Measurements from ENCODE around the gene NPW. TPM values are rescaled to one million over a fixed set of nuclear protein-coding genes. Genes with fewer than 3 reads are reported as not detected.
A peak's percentile ranks its signal among the peaks of the same experiment; 100 is the strongest.

NPW gene
- total and polyA plus RNA-seq, 9 of the 15 experiments (the other 6 are each of a cell fraction or from before 2014, with no cell fraction given) = 0.14 to 4.0 (median 2.6) TPM; not detected in 4

- CTCF ChIA-PET (ENCODE audit: low intra/inter-chr PET ratio) = no interaction called here
- WGBS (ENCODE audit: insufficient coverage, low coverage, missing lambda C conversion rate) = 79% methylated on average over 14 of the region's 16 CpGs
- POLR2A ChIA-PET = interaction anchor here (0.6 to 1.3 kb wide), 3 partner anchors 127 to 192 kb away, joined by 3 to 14 read pairs (median 6); partner anchors contain the start of gene TRAF7
- intact Hi-C loops (cut with micrococcal nuclease) (no loop called here), in situ Hi-C loops (cut with MboI) (no loop called here)
- Histone ChIP-seq H3K27ac (ENCODE audit: extremely low read depth, low read depth, low read length) (no peak overlapping the region), H3K9me1 (ENCODE audit: control insufficient read depth, insufficient read depth, low read length) (peaks cover 3% of the 10 kb centered on the region), H3K4me2 (ENCODE audit: insufficient read depth, low read length) (peak overlapping the region; percentile 69; the same call in 1 of the 2 replicates), H2AFZ (ENCODE audit: low read depth, low read length) (no peak overlapping the region), H3K79me2 (ENCODE audit: control insufficient read depth, insufficient read depth, low read length) (peaks cover 16% of the 10 kb centered on the region), H3K4me1 (replicated peaks in 1 of 2; ENCODE audit: control insufficient read depth in 2 of 2, insufficient read depth in 2 of 2, low read length in 2 of 2) (peaks cover 23 to 85% of the 10 kb centered on the region in 2 experiments; a peak in 4 of 5 replicates), H4K20me1 (replicated peaks; ENCODE audit: control insufficient read depth, insufficient read depth, low read length) (0 out of 2 replicates have a peak, but pooled peaks cover 7% of the 10 kb centered on the region), H3K27me3 (ENCODE audit: control insufficient read depth in 2 of 2, insufficient read depth in 2 of 2, low read length in 2 of 2) (no peaks in the 10 kb centered on the region), H3K4me3 (peak overlapping the region; percentile 32; the same call in 1 of the 2 replicates), H3K9me3 (replicated peaks; ENCODE audit: control insufficient read depth, insufficient read depth, low read depth, low read length) (no peaks in the 10 kb centered on the region), H3K36me3 (ENCODE audit: control insufficient read depth, insufficient read depth, low read length) (peaks cover 4% of the 10 kb centered on the region; the same call in 1 of the 3 replicates), H3K9ac (ENCODE audit: insufficient read depth in 1 of 2, low read depth in 2 of 2, low read length in 2 of 2) (peak overlapping the region in 1 of 2 experiments; percentile 86; a peak in 2 of 4 replicates)
- no peak for DNase-seq (ENCODE audit: extremely low read depth in 1 of 4, low spot score in 3 of 4)
- no TSS peak for BruUV-seq (replicated peaks)
- no peak for FAIRE-seq
- TF ChIP-seq ZKSCAN8 (CRISPR knock-in tag; IDR thresholded peaks at IDR 0.05) (no peak), SMAD1 (IDR thresholded peaks at IDR 0.05; ENCODE audit: low read depth, low read length, partially characterized antibody) (no peak), HNRNPUL1 (IDR thresholded peaks at IDR 0.05; ENCODE audit: low read length) (no peak), ZNF311 (CRISPR knock-in tag; IDR thresholded peaks at IDR 0.05) (no peak)
- TF ChIP-seq, protein P1, sequence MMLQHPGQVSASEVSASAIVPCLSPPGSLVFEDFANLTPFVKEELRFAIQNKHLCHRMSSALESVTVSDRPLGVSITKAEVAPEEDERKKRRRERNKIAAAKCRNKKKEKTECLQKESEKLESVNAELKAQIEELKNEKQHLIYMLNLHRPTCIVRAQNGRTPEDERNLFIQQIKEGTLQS (IDR thresholded peaks at IDR 0.05) = no peak
- TF ChIP-seq, protein P1 (CRISPR knock-in tag; conservative IDR thresholded peaks at IDR 0.05) = no peak
- no peak for ATAC-seq
These were observed 6.4 kb downstream of the NPW start for GRCh38 chr16:2025878-2026460.

Measured in K562 (cell line).